GM23338 (cell line): ENCODE data around the gene COMMD3. TPM values are rescaled to one million over a fixed set of nuclear protein-coding genes. Genes with fewer than 3 reads are reported as not detected.
A peak's percentile ranks its signal among the peaks of the same experiment; 100 is the strongest.

ENCODE experiments used
- ATAC-seq: fragments of 200-7000 bp; cut with Tn5 transposase; 3 replicates; pipeline ENCODE4 v1.9.1; 2020
- DNase-seq: peaks from one replicate; pipeline ENCODE4 v3.0.0-alpha.2; 2015; ENCODE audit warnings: low spot score
- H2AFZ ChIP-seq: fragments of 200-600 bp; sonication (generic); 2 replicates; pipeline ENCODE4 v1.8.0; 2016; ENCODE audit warnings: antibody characterized with exemption, mild to moderate bottlenecking, moderate library complexity
- H3F3A ChIP-seq: fragments of 200-600 bp; sonication (generic); replicated peaks from 2 replicates; pipeline ENCODE4 v1.8.0; 2017; ENCODE audit warnings: antibody characterized with exemption, mixed run types, low read depth
- H3K27ac ChIP-seq: fragments of 200-600 bp; sonication (generic); 2 replicates; pipeline ENCODE4 v1.6.1; 2016; ENCODE audit warnings: low read depth
- H3K27me3 ChIP-seq: fragments of 200-600 bp; sonication (generic); 2 replicates; pipeline ENCODE4 v1.8.0; 2016; ENCODE audit warnings: mild to moderate bottlenecking, mixed run types, moderate library complexity; ENCODE audit not compliant: insufficient read depth
- H3K36me3 ChIP-seq: fragments of 200-600 bp; sonication (generic); 2 replicates; pipeline ENCODE4 v1.8.0; 2016; ENCODE audit warnings: mild to moderate bottlenecking; ENCODE audit not compliant: insufficient read depth
- H3K4me1 ChIP-seq: fragments of 200-600 bp; sonication (generic); 2 replicates; pipeline ENCODE4 v1.8.0; 2016; ENCODE audit warnings: mild to moderate bottlenecking, moderate library complexity; ENCODE audit not compliant: insufficient read depth
- H3K4me2 ChIP-seq: fragments of 200-600 bp; sonication (generic); 2 replicates; pipeline ENCODE4 v1.7.1; 2017; ENCODE audit warnings: mixed run types
- H3K4me3 ChIP-seq: fragments of 200-600 bp; sonication (generic); 2 replicates; pipeline ENCODE4 v1.6.1; 2016; ENCODE audit warnings: mixed run types
- H3K79me2 ChIP-seq: fragments of 200-600 bp; sonication (generic); replicated peaks from 2 replicates; pipeline ENCODE4 v1.8.0; 2017; ENCODE audit warnings: mild to moderate bottlenecking; ENCODE audit not compliant: insufficient read depth
- H3K9me2 ChIP-seq: fragments of 200-600 bp; sonication (generic); 2 replicates; pipeline ENCODE4 v1.8.0; 2017; ENCODE audit not compliant: insufficient read depth
- H4K20me1 ChIP-seq: fragments of 200-600 bp; sonication (generic); replicated peaks from 2 replicates; pipeline ENCODE4 v1.8.0; 2017; ENCODE audit warnings: mild to moderate bottlenecking; ENCODE audit not compliant: insufficient read depth
- H3K27ac Mint-ChIP-seq: 2 replicates; pipeline ENCODE4 v1.8.0; 2020; ENCODE audit warnings: inconsistent platforms, mild to moderate bottlenecking, moderate library complexity, mixed read lengths
- H3K27me3 Mint-ChIP-seq: 3 replicates; pipeline ENCODE4 v1.8.0; 2022; ENCODE audit warnings: low read depth, mild to moderate bottlenecking, moderate library complexity, mixed read lengths, inconsistent platforms; ENCODE audit not compliant: insufficient read depth, poor library complexity
- H3K36me3 Mint-ChIP-seq: 3 replicates; pipeline ENCODE4 v1.8.0; 2021; ENCODE audit warnings: low read depth, mild to moderate bottlenecking, inconsistent platforms, moderate library complexity, mixed read lengths
- H3K4me1 Mint-ChIP-seq: 3 replicates; pipeline ENCODE4 v1.8.0; 2020; ENCODE audit warnings: mild to moderate bottlenecking, inconsistent platforms, mixed read lengths
- H3K4me3 Mint-ChIP-seq: 3 replicates; pipeline ENCODE4 v1.8.0; 2021; ENCODE audit warnings: moderate library complexity, mild to moderate bottlenecking, inconsistent platforms, mixed read lengths
- H3K9me3 Mint-ChIP-seq: 3 replicates; pipeline ENCODE4 v1.8.0; 2020; ENCODE audit warnings: moderate library complexity, mild to moderate bottlenecking, inconsistent platforms, mixed read lengths
- CREB1 ChIP-seq: fragments of 250-450 bp; sonication (Bioruptor Pico); IDR thresholded peaks from 2 replicates; pipeline ENCODE4 v1.5.0; 2020; ENCODE audit warnings: low read depth, mild to moderate bottlenecking, moderate library complexity
- CTCF ChIP-seq, 2 experiments: fragments of 200-600 bp in 1 of 2; sonication (generic) in 1 of 2; conservative IDR thresholded peaks; 2 replicates each; pipeline versions ENCODE4 v1.5.1 to v1.6.1; 2016 to 2017; ENCODE audit warnings: antibody characterized with exemption in 2 of 2, low read depth in 2 of 2, mild to moderate bottlenecking in 2 of 2, moderate library complexity in 1 of 2
- EZH2 ChIP-seq: fragments of 200-600 bp; sonication (generic); IDR thresholded peaks from one replicate; pipeline ENCODE4 v1.8.0; 2017; ENCODE audit warnings: antibody characterized with exemption, mild to moderate bottlenecking, low read depth; ENCODE audit not compliant: unreplicated experiment
- STAT1 ChIP-seq: IDR thresholded peaks from one replicate; pipeline ENCODE4 v1.6.1; 2016; ENCODE audit warnings: antibody characterized with exemption; ENCODE audit not compliant: unreplicated experiment
- polyA plus RNA-seq: library from polyadenylated mRNA; unstranded; fragments of >200 nt; fragmentation: Nextera tagmentation; extraction: Ambion mirVana; gene quantifications from 2 replicates; pipeline ENCODE4 v1.2.1, GENCODE V29; 2016
- total RNA-seq: library from RNA; depleted of rRNA; stranded (reverse); fragments of >200 nt; shearing (Covaris generic); gene quantifications from 2 replicates; pipeline ENCODE4 v1.2.3, GENCODE V29; 2014
- TF ChIP-seq, protein P1 (sequence below): fragments of 250-450 bp; sonication (Bioruptor Pico); IDR thresholded peaks from 2 replicates; pipeline ENCODE4 v1.5.0; 2020; ENCODE audit warnings: mild to moderate bottlenecking, moderate library complexity

The COMMD3 gene
- total and polyA plus RNA-seq, 2 experiments from 2014 or later: 1.1 to 5.2 TPM

DNA sequence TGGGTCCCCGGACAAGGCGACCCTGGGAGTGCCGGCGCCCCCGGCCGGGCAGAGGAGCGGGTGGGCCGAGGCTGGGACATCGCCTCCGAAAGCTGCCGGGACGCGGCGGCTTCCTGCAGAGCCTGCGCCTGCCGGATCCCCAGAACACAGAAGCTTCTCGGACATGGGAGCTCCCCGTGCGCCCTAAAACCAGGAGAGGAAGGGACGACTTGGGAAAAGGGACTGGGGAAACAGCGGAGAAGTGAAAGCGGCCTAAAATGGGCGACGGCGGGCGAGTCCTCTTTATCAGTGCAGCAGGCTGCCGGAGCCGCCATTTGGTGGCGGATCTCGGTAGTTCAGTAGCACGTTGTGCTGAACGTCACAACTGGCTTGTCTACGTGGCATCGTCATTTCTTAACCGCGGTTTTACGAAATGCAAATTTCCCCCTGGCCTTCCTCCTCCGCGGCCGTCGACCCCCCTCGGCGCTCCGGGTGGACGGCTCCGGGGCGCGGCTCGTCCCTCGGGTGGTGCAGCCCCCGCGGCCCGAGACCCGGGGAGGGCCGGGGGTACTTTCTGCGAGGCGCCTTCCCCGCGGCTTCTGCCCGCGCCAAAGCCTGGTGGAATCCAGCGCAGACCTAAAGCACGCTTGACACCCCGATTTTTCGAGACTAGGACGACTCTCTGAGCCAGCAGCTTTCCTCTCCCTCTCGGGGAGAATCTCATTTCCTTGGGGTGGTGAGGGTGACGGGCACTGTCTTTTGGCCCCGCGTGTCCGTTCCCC, 19.2 kb downstream of the COMMD3 start (continued):
- TF ChIP-seq, protein P1, sequence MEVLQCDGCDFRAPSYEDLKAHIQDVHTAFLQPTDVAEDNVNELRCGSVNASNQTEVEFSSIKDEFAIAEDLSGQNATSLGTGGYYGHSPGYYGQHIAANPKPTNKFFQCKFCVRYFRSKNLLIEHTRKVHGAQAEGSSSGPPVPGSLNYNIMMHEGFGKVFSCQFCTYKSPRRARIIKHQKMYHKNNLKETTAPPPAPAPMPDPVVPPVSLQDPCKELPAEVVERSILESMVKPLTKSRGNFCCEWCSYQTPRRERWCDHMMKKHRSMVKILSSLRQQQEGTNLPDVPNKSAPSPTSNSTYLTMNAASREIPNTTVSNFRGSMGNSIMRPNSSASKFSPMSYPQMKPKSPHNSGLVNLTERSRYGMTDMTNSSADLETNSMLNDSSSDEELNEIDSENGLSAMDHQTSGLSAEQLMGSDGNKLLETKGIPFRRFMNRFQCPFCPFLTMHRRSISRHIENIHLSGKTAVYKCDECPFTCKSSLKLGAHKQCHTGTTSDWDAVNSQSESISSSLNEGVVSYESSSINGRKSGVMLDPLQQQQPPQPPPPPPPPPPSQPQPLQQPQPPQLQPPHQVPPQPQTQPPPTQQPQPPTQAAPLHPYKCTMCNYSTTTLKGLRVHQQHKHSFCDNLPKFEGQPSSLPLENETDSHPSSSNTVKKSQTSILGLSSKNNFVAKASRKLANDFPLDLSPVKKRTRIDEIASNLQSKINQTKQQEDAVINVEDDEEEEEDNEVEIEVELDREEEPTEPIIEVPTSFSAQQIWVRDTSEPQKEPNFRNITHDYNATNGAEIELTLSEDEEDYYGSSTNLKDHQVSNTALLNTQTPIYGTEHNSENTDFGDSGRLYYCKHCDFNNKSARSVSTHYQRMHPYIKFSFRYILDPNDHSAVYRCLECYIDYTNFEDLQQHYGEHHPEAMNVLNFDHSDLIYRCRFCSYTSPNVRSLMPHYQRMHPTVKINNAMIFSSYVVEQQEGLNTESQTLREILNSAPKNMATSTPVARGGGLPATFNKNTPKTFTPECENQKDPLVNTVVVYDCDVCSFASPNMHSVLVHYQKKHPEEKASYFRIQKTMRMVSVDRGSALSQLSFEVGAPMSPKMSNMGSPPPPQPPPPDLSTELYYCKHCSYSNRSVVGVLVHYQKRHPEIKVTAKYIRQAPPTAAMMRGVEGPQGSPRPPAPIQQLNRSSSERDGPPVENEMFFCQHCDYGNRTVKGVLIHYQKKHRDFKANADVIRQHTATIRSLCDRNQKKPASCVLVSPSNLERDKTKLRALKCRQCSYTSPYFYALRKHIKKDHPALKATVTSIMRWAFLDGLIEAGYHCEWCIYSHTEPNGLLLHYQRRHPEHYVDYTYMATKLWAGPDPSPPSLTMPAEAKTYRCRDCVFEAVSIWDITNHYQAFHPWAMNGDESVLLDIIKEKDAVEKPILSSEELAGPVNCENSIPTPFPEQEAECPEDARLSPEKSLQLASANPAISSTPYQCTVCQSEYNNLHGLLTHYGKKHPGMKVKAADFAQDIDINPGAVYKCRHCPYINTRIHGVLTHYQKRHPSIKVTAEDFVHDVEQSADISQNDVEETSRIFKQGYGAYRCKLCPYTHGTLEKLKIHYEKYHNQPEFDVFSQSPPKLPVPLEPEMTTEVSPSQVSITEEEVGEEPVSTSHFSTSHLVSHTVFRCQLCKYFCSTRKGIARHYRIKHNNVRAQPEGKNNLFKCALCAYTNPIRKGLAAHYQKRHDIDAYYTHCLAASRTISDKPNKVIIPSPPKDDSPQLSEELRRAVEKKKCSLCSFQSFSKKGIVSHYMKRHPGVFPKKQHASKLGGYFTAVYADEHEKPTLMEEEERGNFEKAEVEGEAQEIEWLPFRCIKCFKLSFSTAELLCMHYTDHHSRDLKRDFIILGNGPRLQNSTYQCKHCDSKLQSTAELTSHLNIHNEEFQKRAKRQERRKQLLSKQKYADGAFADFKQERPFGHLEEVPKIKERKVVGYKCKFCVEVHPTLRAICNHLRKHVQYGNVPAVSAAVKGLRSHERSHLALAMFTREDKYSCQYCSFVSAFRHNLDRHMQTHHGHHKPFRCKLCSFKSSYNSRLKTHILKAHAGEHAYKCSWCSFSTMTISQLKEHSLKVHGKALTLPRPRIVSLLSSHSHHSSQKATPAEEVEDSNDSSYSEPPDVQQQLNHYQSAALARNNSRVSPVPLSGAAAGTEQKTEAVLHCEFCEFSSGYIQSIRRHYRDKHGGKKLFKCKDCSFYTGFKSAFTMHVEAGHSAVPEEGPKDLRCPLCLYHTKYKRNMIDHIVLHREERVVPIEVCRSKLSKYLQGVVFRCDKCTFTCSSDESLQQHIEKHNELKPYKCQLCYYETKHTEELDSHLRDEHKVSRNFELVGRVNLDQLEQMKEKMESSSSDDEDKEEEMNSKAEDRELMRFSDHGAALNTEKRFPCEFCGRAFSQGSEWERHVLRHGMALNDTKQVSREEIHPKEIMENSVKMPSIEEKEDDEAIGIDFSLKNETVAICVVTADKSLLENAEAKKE: no peak
- TF ChIP-seq STAT1: no peak
- no peak for TF ChIP-seq CTCF (conservative IDR thresholded peaks at IDR 0.05; ENCODE audit: low read depth in 2 of 2)

DNA sequence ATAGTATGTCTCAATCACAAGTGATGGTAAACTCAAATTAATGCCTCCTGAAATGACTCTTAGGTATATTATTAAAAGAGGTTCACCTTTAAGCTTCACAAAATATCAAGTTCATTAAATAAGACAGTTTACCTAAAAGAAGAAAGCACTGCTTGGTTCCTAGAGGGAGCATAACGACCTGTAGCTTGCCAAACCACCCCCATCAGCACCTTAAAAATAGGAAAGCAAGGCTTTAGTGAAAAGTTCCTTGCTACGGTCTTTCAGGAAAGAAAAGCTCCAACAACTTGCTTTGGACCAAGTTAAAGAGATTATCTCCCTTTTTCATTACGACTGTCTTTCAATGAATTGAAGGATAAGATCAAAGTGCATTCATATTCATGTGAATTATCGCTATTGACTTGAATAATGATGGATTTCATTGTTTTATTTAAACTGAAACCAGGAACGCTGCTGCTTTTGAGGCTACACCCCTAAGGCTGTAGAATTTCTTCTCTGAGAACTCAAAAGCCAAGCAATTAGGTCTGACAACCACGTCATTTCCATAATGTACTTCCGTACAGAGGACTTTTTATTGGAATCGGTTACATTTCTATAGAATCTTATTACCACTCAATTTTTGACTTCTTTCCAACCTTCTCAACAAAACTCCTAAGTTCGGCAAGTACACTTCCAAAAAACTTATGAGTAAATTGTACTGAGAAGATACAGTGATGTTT, 22.2 kb downstream of the COMMD3 start:
- Histone ChIP-seq H3K27ac (no peak overlapping the region), H3K4me1 (peaks cover 37% of the 10 kb centered on the region), H3F3A (peaks cover 24% of the 10 kb centered on the region), H4K20me1 (peaks cover 23% of the 10 kb centered on the region; the same call in 1 of the 2 replicates), H2AFZ (no peak overlapping the region), H3K9me2 (no peaks in the 10 kb centered on the region), H3K36me3 (no peaks in the 10 kb centered on the region), H3K4me2 (no peak overlapping the region; the same call in 1 of the 2 replicates), H3K79me2 (no peaks in the 10 kb centered on the region), H3K4me3 (no peak overlapping the region), H3K27me3 (peaks cover 100% of the 10 kb centered on the region)
- DNase-seq (peak; percentile 34), ATAC-seq (no peak)
- H3K9me3 Mint-ChIP-seq: peaks cover 3% of the 10 kb centered on the region; the same call in 2 of the 3 replicates
- H3K36me3 Mint-ChIP-seq: no peaks in the 10 kb centered on the region; the same call in 2 of the 3 replicates
- H3K27me3 Mint-ChIP-seq: peaks cover 94% of the 10 kb centered on the region
- peaks cover 22% of the 10 kb centered on the region for H3K4me1 Mint-ChIP-seq
- no peak overlapping the region for H3K4me3 Mint-ChIP-seq
- H3K27ac Mint-ChIP-seq: no peak overlapping the region
- TF ChIP-seq, protein P1: no peak
- TF ChIP-seq CREB1 (CRISPR knock-in tag): no peak
- peak; percentile 45 for TF ChIP-seq EZH2
